Upper lobe of right lung (tissue), 1 donor: Measurements from ENCODE around the gene CALML5. TPM values are rescaled to one million over a fixed set of nuclear protein-coding genes. Genes with fewer than 3 reads are reported as not detected.

ENCODE experiments used
- ATAC-seq: fragments of 200-7000 bp; cut with Tn5 transposase; one replicate; pipeline ENCODE4 v1.9.1; 2020; ENCODE audit warnings: mild to moderate bottlenecking, moderate library complexity
- DNase-seq: peaks from one replicate; pipeline ENCODE4 v3.0.0-alpha.2; 2020
- H3K27ac ChIP-seq: fragments of 200-600 bp; one replicate; pipeline ENCODE4 v1.8.0; 2022
- H3K27me3 ChIP-seq: fragments of 200-600 bp; one replicate; pipeline ENCODE4 v1.8.0; 2022; ENCODE audit warnings: mild to moderate bottlenecking
- H3K36me3 ChIP-seq: fragments of 200-600 bp; one replicate; pipeline ENCODE4 v1.8.0; 2022
- H3K4me1 ChIP-seq: fragments of 200-600 bp; one replicate; pipeline ENCODE4 v1.8.0; 2022
- H3K4me3 ChIP-seq: fragments of 200-600 bp; one replicate; pipeline ENCODE4 v1.8.0; 2022; ENCODE audit warnings: mild to moderate bottlenecking
- H3K9me3 ChIP-seq: fragments of 200-600 bp; one replicate; pipeline ENCODE4 v1.8.0; 2022
- CTCF ChIP-seq: fragments of 200-600 bp; IDR thresholded peaks from one replicate; pipeline ENCODE4 v1.8.0; 2022; ENCODE audit warnings: antibody characterized with exemption
- intact Hi-C: fragments of 100-400 bp; cut with DNase I; formaldehyde crosslinking; loops from one replicate; pipeline ENCODE4 v1.11.0; 2022
- total RNA-seq: library from RNA; stranded (reverse); fragmentation: NEBNext Ultra II Directional; extraction: Animal tissue kit (Norgen Biotek cat#: 25700); gene quantifications from one replicate; pipeline ENCODE4 v1.2.1, GENCODE V29; 2021
- donor health status: DM: no; HTN: yes; CAD: no; lungs with severe emphysema.

Gene CALML5
- total RNA-seq, 1 donor from 2014 or later, result not detected

GRCh38 chr10:5531558-5532306 is 32.4 kb upstream of the CALML5 start:
- intact Hi-C loops, result no loop called here
- no peak for TF ChIP-seq CTCF
- Histone ChIP-seq H3K4me3 (no peak overlapping the region), H3K27ac (no peak overlapping the region), H3K9me3 (no peaks in the 10 kb centered on the region), H3K36me3 (no peaks in the 10 kb centered on the region), H3K27me3 (no peaks in the 10 kb centered on the region), H3K4me1 (no peaks in the 10 kb centered on the region)
- no peak for ATAC-seq
- DNase-seq, result peak; percentile 43

GRCh38 chr10:5530846-5531557 is 31.6 kb upstream of the CALML5 start:
- ATAC-seq (no peak), DNase-seq (peak; percentile 52)
- TF ChIP-seq CTCF, result no peak
- Histone ChIP-seq H3K27ac (no peak overlapping the region), H3K27me3 (no peaks in the 10 kb centered on the region), H3K36me3 (no peaks in the 10 kb centered on the region), H3K9me3 (no peaks in the 10 kb centered on the region), H3K4me3 (no peak overlapping the region), H3K4me1 (no peaks in the 10 kb centered on the region)
- intact Hi-C loops, result no loop called here

DNA sequence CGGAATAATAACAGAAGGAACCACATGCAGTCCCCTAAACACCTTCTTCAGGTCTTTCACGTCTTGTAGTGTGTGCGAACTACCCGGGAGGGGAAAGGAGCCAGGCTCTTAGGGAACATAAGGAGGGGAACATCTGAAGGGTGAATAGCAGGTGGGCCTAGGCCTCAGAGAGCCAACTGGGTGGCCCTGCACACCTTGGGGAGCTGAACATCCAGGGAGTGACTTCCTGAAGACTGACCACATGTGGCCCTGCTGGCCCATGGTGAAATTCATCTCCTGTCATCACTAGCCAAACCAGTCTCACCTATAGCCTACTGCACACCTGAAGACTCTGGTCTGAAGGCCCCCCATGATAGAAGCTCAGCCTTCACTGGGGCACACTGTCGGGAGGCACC is 31.0 kb upstream of the CALML5 start:
- intact Hi-C loops, result no loop called here
- Histone ChIP-seq H3K4me3 (no peak overlapping the region), H3K36me3 (no peaks in the 10 kb centered on the region), H3K9me3 (no peaks in the 10 kb centered on the region), H3K27ac (no peak overlapping the region), H3K4me1 (no peaks in the 10 kb centered on the region), H3K27me3 (no peaks in the 10 kb centered on the region)
- ATAC-seq (no peak), DNase-seq (peak; percentile 36)
- TF ChIP-seq CTCF, result no peak

DNA sequence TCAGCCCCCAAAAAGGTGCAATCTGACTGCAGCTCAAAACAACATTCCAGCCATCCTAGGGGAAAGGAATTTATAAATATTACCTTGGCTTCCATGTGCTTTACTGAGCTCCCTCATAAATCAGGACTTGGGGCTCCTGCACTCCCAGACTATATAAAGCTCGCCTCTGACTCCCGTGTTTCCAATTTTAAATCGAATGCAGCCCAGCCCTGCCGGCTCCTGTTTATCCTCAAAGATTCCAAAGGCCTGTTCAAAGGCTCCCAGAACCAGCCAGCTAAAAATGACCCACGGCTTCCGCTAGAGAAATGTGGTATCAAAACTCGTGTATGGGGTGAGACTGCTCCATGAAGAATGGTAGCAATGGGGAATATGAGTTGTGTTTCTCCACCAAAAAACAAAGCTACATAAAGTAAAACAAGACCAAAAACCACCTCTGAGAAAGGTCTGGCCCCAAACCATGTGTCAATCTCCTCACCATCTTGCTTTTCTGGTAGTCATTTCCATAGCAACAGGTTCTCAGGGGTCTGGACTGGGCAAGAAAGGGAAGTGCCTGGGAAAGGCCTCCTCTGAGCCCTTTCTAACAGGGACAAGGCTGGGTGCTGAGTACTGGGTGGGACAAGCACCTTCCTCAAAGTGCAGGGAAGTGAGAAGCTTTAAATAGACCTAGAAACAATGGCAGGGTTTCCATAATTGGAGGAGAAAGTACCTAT is 30.5 kb upstream of the CALML5 start:
- no peak overlapping the region for H3K27ac ChIP-seq
- no peaks in the 10 kb centered on the region for H3K36me3 ChIP-seq
- no peaks in the 10 kb centered on the region for H3K27me3 ChIP-seq
- DNase-seq, result peak; percentile 0
- H3K9me3 ChIP-seq, result no peaks in the 10 kb centered on the region
- intact Hi-C loops, result no loop called here
- no peak overlapping the region for H3K4me3 ChIP-seq
- no peak for ATAC-seq
- no peaks in the 10 kb centered on the region for H3K4me1 ChIP-seq
- no peak for TF ChIP-seq CTCF

DNA sequence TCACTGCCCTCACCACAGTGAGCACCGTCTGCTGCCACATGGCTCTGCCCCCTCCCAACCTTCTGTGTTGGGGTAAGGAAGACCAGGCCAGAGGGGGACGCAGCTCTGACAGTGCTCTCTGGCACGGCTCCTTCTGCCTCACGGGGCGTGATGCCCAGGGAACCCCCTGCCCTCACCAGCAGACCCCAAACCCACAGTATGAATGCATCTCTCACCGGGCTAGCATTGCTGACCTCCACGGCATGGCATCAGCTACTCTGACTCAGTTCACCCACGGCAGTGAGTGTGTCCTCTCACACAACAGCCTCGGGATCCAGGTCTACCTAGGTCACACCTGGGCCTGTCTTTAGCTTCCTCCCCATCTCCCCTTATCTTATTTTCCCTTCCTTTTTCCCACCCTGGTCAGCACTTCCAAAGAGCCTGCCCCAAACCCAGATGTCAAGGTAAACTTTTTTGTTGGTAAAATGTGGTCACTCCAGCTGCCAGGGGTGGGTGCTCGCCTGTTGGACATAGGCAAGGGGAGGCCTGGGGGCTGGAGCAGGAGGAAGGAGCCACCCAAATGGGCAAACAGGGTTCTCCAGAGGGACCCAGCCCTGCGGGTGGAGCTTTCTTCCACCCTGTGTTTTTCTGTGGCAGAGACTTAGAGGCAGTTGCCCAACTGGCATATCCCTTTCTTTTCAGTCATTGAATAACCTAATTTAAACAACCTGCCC is 29.8 kb upstream of the CALML5 start:
- peak; percentile 51 for DNase-seq
- H3K27ac ChIP-seq, result no peak overlapping the region

More for the DNA sequence above, 29.8 kb upstream of the CALML5 start:
- no peaks in the 10 kb centered on the region for H3K27me3 ChIP-seq
- no peaks in the 10 kb centered on the region for H3K4me1 ChIP-seq
- intact Hi-C loops, result no loop called here
- no peak for ATAC-seq
- H3K9me3 ChIP-seq, result no peaks in the 10 kb centered on the region
- H3K36me3 ChIP-seq, result no peaks in the 10 kb centered on the region
- no peak for TF ChIP-seq CTCF
- H3K4me3 ChIP-seq, result no peak overlapping the region
